ENCODE results near the gene KIF17.

The KIF17 gene

GRCh38 chr1:20708891-20709290 lies 8.9 kb downstream of the KIF17 start:
- peaks cover 0 to 8% of the 10 kb centered on the region in 2 donors for H3K27me3 ChIP-seq (ENCODE audit: control insufficient read depth in 1 of 2, insufficient read depth in 2 of 2, low read length in 2 of 2)
- no peaks in the 10 kb centered on the region for H3K36me3 ChIP-seq (ENCODE audit: control insufficient read depth in 2 of 2, insufficient read depth in 2 of 2, low read length in 2 of 2)
- no peak overlapping the region for H3K9ac ChIP-seq (ENCODE audit: low read length in 2 of 2)
- H3K4me1 ChIP-seq (ENCODE audit: control insufficient read depth, insufficient read depth, low read length) = no peaks in the 10 kb centered on the region
- no peaks in the 10 kb centered on the region for H3K9me3 ChIP-seq (ENCODE audit: control insufficient read depth in 2 of 2, low read length in 2 of 2)
- no peak overlapping the region for H3K27ac ChIP-seq (ENCODE audit: low read length)
- no peak overlapping the region for H3K4me3 ChIP-seq (ENCODE audit: low read length in 2 of 2)

GRCh38 chr1:20708057-20708456 lies 9.8 kb downstream of the KIF17 start:
- Histone ChIP-seq H3K27ac (ENCODE audit: low read length) (no peak overlapping the region), H3K27me3 (ENCODE audit: control insufficient read depth in 1 of 2, insufficient read depth in 2 of 2, low read length in 2 of 2) (peaks cover 0 to 7% of the 10 kb centered on the region in 2 donors), H3K4me1 (ENCODE audit: control insufficient read depth, insufficient read depth, low read length) (no peaks in the 10 kb centered on the region), H3K9ac (ENCODE audit: low read length in 2 of 2) (no peak overlapping the region), H3K9me3 (ENCODE audit: control insufficient read depth in 2 of 2, low read length in 2 of 2) (no peaks in the 10 kb centered on the region), H3K4me3 (ENCODE audit: low read length in 2 of 2) (no peak overlapping the region), H3K36me3 (ENCODE audit: control insufficient read depth in 2 of 2, insufficient read depth in 2 of 2, low read length in 2 of 2) (no peaks in the 10 kb centered on the region)

GRCh38 chr1:20706841-20707240 lies 11.0 kb downstream of the KIF17 start:
- Histone ChIP-seq H3K9me3 (ENCODE audit: control insufficient read depth in 2 of 2, low read length in 2 of 2) (no peaks in the 10 kb centered on the region), H3K4me1 (ENCODE audit: control insufficient read depth, insufficient read depth, low read length) (no peaks in the 10 kb centered on the region), H3K27ac (ENCODE audit: low read length) (no peak overlapping the region), H3K9ac (ENCODE audit: low read length in 2 of 2) (no peak overlapping the region), H3K4me3 (ENCODE audit: low read length in 2 of 2) (no peak overlapping the region), H3K36me3 (ENCODE audit: control insufficient read depth in 2 of 2, insufficient read depth in 2 of 2, low read length in 2 of 2) (no peaks in the 10 kb centered on the region), H3K27me3 (ENCODE audit: control insufficient read depth in 1 of 2, insufficient read depth in 2 of 2, low read length in 2 of 2) (peaks cover 0 to 7% of the 10 kb centered on the region in 2 donors)

GRCh38 chr1:20705203-20705755 lies 12.5 kb downstream of the KIF17 start:
- Histone ChIP-seq H3K9ac (ENCODE audit: low read length in 2 of 2) (no peak overlapping the region), H3K4me1 (ENCODE audit: control insufficient read depth, insufficient read depth, low read length) (no peaks in the 10 kb centered on the region), H3K4me3 (ENCODE audit: low read length in 2 of 2) (no peak overlapping the region), H3K9me3 (ENCODE audit: control insufficient read depth in 2 of 2, low read length in 2 of 2) (no peaks in the 10 kb centered on the region), H3K27ac (ENCODE audit: low read length) (no peak overlapping the region), H3K27me3 (ENCODE audit: control insufficient read depth in 1 of 2, insufficient read depth in 2 of 2, low read length in 2 of 2) (peaks cover 0 to 5% of the 10 kb centered on the region in 2 donors), H3K36me3 (ENCODE audit: control insufficient read depth in 2 of 2, insufficient read depth in 2 of 2, low read length in 2 of 2) (no peaks in the 10 kb centered on the region)

- peaks cover 0 to 2% of the 10 kb centered on the region in 2 donors for H3K27me3 ChIP-seq (ENCODE audit: control insufficient read depth in 1 of 2, insufficient read depth in 2 of 2, low read length in 2 of 2)
- H3K9me3 ChIP-seq (ENCODE audit: control insufficient read depth in 2 of 2, low read length in 2 of 2) = no peaks in the 10 kb centered on the region
- H3K27ac ChIP-seq (ENCODE audit: low read length) = no peak overlapping the region
- no peaks in the 10 kb centered on the region for H3K4me1 ChIP-seq (ENCODE audit: control insufficient read depth, insufficient read depth, low read length)
- no peak overlapping the region for H3K4me3 ChIP-seq (ENCODE audit: low read length in 2 of 2)
- H3K9ac ChIP-seq (ENCODE audit: low read length in 2 of 2) = no peak overlapping the region
- H3K36me3 ChIP-seq (ENCODE audit: control insufficient read depth in 2 of 2, insufficient read depth in 2 of 2, low read length in 2 of 2) = no peaks in the 10 kb centered on the region
Measured at GRCh38 chr1:20704390-20705202, 13.2 kb downstream of the KIF17 start.

- Histone ChIP-seq H3K9me3 (ENCODE audit: control insufficient read depth in 2 of 2, low read length in 2 of 2) (no peaks in the 10 kb centered on the region), H3K4me3 (ENCODE audit: low read length in 2 of 2) (no peak overlapping the region), H3K4me1 (ENCODE audit: control insufficient read depth, insufficient read depth, low read length) (no peaks in the 10 kb centered on the region), H3K9ac (ENCODE audit: low read length in 2 of 2) (no peak overlapping the region), H3K27ac (ENCODE audit: low read length) (no peak overlapping the region), H3K36me3 (ENCODE audit: control insufficient read depth in 2 of 2, insufficient read depth in 2 of 2, low read length in 2 of 2) (no peaks in the 10 kb centered on the region), H3K27me3 (ENCODE audit: control insufficient read depth in 1 of 2, insufficient read depth in 2 of 2, low read length in 2 of 2) (no peaks in the 10 kb centered on the region)
Measured at GRCh38 chr1:20703124-20703756, 14.6 kb downstream of the KIF17 start.

- no peak overlapping the region for H3K27ac ChIP-seq (ENCODE audit: low read length)
- H3K4me3 ChIP-seq (ENCODE audit: low read length in 2 of 2) = no peak overlapping the region
- no peaks in the 10 kb centered on the region for H3K36me3 ChIP-seq (ENCODE audit: control insufficient read depth in 2 of 2, insufficient read depth in 2 of 2, low read length in 2 of 2)
- no peak overlapping the region for H3K9ac ChIP-seq (ENCODE audit: low read length in 2 of 2)
- H3K27me3 ChIP-seq (ENCODE audit: control insufficient read depth in 1 of 2, insufficient read depth in 2 of 2, low read length in 2 of 2) = no peaks in the 10 kb centered on the region
- H3K4me1 ChIP-seq (ENCODE audit: control insufficient read depth, insufficient read depth, low read length) = no peaks in the 10 kb centered on the region
- H3K9me3 ChIP-seq (ENCODE audit: control insufficient read depth in 2 of 2, low read length in 2 of 2) = no peaks in the 10 kb centered on the region
Measured at GRCh38 chr1:20702416-20702815, 15.4 kb downstream of the KIF17 start.

- H3K9me3 ChIP-seq (ENCODE audit: control insufficient read depth in 2 of 2, low read length in 2 of 2) = no peaks in the 10 kb centered on the region
Measured at GRCh38 chr1:20701847-20702246, 16.0 kb downstream of the KIF17 start.

GRCh38 chr1:20701446-20701845 lies 16.4 kb downstream of the KIF17 start:
- H3K27ac ChIP-seq (ENCODE audit: low read length) = no peak overlapping the region
- H3K9ac ChIP-seq (ENCODE audit: low read length in 2 of 2) = no peak overlapping the region
- H3K4me3 ChIP-seq (ENCODE audit: low read length in 2 of 2) = no peak overlapping the region
- no peaks in the 10 kb centered on the region for H3K36me3 ChIP-seq (ENCODE audit: control insufficient read depth in 2 of 2, insufficient read depth in 2 of 2, low read length in 2 of 2)
- H3K27me3 ChIP-seq (ENCODE audit: control insufficient read depth in 1 of 2, insufficient read depth in 2 of 2, low read length in 2 of 2) = no peaks in the 10 kb centered on the region
- peaks cover 6% of the 10 kb centered on the region for H3K4me1 ChIP-seq (ENCODE audit: control insufficient read depth, insufficient read depth, low read length)
- no peaks in the 10 kb centered on the region for H3K9me3 ChIP-seq (ENCODE audit: control insufficient read depth in 2 of 2, low read length in 2 of 2)

More at GRCh38 chr1:20701847-20702246, 16.0 kb downstream of the KIF17 start:
- Histone ChIP-seq H3K4me1 (ENCODE audit: control insufficient read depth, insufficient read depth, low read length) (peaks cover 3% of the 10 kb centered on the region), H3K27me3 (ENCODE audit: control insufficient read depth in 1 of 2, insufficient read depth in 2 of 2, low read length in 2 of 2) (no peaks in the 10 kb centered on the region), H3K36me3 (ENCODE audit: control insufficient read depth in 2 of 2, insufficient read depth in 2 of 2, low read length in 2 of 2) (no peaks in the 10 kb centered on the region), H3K4me3 (ENCODE audit: low read length in 2 of 2) (no peak overlapping the region), H3K9ac (ENCODE audit: low read length in 2 of 2) (no peak overlapping the region), H3K27ac (ENCODE audit: low read length) (no peak overlapping the region)

- Histone ChIP-seq H3K27me3 (ENCODE audit: control insufficient read depth in 1 of 2, insufficient read depth in 2 of 2, low read length in 2 of 2) (no peaks in the 10 kb centered on the region), H3K4me1 (ENCODE audit: control insufficient read depth, insufficient read depth, low read length) (peaks cover 11% of the 10 kb centered on the region), H3K36me3 (ENCODE audit: control insufficient read depth in 2 of 2, insufficient read depth in 2 of 2, low read length in 2 of 2) (no peaks in the 10 kb centered on the region), H3K4me3 (ENCODE audit: low read length in 2 of 2) (no peak overlapping the region), H3K9ac (ENCODE audit: low read length in 2 of 2) (no peak overlapping the region), H3K27ac (ENCODE audit: low read length) (no peak overlapping the region), H3K9me3 (ENCODE audit: control insufficient read depth in 2 of 2, low read length in 2 of 2) (no peaks in the 10 kb centered on the region)
Measured at GRCh38 chr1:20700636-20701215, 17.1 kb downstream of the KIF17 start.
